GM21515 (cell line): ENCODE results near the gene CFAP410.
"Not testable (repeated sequence)": the region's sequence is repeated elsewhere in the genome, so short reads cannot be mapped to it uniquely, and the experiment has no call there.

Experiments
- ATAC-seq: cut with Tn5 transposase; IDR thresholded peaks from one replicate; pipeline ENCODE4 v1.9.1; 2021; ENCODE audit not compliant: unreplicated experiment

The CFAP410 gene

DNA sequence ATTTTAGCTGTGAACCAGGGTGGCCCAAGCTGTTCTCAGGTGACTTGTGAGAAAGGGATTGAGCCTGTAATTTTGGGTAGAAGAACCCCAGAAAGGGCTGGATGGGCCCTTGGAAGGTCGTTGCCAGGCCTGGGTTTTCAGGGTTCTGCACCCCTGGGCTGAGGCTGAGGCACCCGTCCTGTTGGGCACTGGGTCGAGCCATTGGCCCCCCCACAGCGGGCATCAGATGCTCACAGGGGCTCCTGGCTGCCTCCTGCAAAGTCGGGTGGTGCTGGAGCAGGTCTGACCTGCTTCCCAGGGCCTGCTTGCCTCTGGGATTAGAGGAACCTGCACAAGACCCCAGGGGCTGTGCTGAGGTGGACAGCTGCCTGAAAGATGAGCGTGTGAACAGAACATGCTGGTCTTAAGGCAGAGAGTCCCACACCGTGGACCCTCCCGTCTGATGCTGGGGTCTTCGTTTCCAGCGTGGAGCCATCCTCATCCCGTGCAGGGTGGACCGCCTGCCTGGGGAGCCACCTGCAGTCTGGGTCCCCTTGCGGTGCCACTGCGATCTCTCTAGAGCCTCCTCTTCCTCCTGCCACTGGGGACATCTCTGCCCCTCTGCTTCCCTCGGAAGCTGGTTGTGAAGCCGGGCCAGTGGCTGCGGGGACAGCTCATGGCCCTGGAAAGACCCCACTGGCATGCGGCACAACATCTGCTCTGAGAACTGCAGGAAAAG, 12.5 kb upstream of the CFAP410 start:
- ATAC-seq, result no peak

DNA sequence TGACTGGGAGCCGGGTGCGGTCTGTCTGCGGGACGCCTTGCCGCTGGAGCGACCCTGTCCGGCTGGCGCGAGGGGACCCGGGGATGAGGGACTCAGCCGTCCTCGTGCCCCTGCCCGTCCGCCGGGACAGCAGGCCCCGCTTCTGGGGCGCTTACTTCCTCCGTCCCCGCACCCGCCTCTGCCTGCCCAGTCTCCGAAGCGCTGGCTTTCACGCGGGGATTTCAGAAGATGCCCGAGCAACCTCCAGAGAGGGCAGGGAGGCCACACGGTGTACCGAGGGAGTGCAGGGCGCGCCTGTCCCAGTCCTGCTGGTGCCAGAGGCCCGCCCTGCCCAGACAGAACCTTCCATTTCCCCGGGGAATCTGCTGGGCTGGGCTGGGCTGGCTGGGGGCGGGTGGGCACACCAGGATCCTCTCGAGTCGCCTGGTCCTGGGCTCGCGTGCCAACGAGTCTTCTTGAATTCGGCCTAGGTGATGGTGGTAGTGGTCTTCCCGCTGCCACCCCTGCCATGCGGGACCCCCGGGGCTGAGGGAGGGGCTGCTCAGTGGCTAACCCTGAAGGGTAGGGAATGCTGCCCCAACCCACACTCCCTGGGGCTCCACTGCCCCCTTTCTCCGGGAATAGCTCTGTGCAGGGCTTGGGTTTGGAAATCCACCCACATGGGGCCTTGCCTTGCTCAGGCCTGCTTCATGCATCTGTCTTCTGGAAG, 11.7 kb upstream of the CFAP410 start:
- no peak for ATAC-seq

DNA sequence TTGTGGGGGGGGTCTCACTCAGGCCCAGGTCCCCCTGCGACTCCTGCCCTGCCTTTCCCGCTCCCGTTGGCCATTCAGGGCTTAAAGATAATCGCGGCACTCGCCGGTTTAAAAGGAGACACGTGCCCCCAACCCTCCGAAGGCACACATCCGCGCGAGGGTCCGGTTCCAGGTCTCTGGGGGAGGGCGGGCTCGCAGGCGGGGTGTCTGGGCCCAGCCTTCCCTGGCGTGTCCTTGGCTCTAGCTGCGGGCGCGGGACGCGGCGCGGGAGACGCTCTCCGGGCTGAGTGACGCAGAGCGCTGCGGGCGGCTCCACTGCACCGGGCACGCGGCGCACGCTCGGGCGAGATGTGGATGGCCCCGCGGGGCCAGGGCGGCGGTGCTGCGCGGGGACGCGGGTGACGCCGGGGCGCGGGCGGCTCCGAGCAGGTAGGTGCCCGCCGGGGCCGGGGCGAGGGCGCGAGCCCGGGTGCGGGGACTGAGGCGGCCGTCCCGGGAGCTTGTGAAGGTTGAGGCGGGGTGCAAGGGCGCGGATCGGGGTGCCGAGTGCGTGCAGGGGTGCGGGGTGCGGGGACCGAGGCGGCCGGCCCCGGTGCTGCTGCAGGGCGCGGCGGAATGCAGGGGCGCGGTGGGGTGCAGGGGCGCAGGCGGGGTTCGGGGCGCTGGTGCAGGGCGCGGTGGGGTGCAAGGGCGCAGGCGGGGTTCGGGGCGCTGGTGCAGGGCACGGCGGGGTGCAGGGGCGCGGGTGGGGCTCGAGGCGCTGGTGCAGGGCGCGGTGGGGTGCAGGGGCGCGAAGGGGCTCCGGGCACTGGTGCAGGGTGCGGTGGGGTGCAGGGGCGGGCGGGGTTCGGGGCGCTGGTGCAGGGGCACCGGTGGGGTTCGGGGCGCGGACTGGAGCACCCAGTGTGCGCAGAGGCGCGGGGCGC, 10.9 kb upstream of the CFAP410 start:
- ATAC-seq, result no peak

DNA sequence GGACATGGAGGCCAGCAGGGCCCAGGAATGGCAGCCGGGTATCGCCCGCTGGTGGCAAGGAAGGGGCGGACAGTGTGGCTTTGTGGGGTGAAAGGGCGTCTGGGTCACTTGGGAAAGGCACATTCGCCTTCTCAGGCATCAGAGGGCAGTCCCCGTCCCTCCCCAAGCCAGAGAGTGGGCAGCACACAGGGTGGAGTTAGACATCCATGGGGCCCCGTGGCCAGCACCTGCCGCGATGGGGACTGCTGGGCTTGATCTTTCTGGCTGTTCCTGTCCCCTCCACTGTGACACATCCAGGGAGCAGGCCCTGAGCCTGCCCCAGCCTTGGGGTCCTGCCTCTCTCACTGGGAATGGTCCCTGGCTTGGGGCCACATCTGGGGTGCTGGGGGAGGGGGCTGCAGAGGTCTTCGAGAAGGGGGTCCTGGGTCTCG, 10.2 kb upstream of the CFAP410 start:
- no peak for ATAC-seq

DNA sequence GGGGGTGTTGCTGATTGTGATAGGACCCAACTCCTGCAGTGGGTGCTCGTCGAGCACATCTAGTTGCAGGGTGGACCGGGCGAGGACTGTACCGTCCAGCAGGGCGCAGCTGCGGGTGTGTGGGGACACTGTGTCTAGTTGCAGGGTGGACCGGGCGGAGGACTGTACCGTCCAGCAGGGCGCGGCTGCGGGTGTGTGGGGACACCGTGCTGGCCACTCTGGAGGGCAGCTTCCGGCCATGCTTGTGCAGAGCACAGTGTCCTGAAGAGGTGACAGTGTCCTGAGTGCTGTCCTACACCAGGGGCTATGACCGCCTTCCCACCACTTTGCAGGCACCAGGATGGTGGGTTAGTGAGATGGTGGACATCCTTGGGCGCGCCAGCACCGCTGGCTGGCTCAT, 9.7 kb upstream of the CFAP410 start:
- ATAC-seq, result no peak

DNA sequence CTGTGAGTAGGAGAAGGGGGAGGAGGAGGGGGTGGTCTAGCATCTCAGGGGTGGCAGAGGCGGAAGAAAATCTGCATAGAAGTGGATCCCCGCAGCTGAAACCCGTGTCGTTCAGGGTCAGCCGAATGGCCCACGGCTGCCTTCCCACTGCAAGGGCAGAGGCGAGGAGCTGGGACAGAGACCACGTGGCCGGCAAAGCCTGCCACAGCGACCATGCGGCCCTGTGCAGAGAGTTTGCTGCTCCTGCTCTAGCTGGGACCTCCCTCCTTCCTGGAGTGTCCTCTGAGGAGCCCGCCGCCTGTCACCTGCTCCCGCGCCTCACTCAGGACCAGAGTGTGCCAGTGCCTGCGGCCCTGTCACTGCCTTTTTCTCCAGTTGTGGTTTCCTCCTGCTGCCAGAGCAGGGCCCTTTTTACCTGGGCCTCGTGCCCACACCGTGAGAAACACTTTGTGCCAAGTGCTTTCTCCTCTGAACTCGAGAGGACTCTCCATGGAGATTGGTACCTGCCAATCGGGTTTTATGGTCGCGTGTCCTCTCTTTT, 8.8 kb upstream of the CFAP410 start:
- no peak for ATAC-seq

DNA sequence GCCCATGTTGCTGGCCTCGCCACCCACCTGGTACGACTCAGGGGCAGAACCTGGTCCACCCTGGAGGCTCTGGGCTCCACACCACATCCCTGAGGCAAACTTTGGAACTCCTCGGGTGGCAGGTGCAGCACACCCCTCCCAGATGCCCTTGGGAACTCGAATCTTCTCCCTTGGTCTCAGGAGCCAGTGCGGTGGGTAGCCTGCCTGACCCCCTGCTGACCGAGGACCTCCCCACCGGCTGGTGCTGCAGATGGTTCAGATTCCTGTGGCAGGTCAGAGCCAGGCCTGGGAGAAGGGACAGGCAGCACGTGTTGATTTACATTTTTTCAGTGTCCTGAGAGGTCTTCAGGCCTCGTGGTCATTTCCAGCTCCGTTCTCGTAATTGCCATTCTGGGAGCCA, 6.3 kb upstream of the CFAP410 start:
- ATAC-seq, result no peak

DNA sequence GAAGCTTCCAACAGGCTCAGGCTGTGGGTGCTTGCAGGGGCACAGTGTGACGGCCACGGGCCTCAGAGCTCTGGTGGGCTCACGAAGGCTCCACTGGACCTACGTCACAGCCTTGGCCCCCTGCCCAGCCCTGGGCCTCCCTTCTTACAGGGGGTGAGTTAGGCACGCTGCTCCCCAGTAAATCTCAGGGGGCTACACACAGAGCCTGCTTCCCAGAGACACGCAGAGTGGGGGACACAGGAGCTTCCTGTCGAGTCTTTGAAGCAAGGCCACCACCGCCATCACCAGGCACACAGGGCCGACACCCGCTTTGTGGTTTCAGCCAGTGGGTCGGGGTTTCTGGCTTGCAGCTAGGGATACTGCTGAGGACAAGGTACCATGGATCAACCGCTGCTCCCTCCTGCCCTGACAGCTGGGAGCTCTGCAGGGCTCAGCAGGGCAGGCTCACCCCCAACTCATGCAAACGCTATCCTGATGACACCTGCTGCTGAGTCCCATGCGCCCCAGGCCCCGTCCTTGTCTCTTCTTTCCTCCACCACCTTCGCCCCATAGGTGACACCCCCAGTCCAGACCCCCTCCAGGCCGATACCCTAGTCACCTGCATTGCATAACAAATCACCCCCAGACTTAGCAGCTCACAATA, 5.5 kb upstream of the CFAP410 start:
- no peak for ATAC-seq

DNA sequence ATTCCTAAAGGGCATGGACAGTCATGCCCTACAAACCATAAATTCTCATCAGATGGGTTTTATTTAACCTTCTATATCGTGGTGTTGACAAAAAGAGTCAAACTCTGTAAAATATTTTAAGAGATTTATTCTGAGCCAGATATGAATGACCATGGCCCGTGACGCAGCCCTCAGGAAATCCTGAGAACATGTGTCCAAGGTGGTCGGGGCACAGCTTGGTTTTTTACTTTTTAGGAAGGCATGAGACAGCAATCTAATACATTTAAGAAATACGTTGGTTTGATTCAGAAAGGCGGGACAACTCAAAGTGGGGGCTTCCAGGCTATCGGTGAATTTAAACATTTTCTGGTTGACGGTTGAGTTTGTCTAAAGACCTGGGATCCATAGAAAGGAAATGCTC, 3.8 kb upstream of the CFAP410 start:
- ATAC-seq, result not testable (repeated sequence)

DNA sequence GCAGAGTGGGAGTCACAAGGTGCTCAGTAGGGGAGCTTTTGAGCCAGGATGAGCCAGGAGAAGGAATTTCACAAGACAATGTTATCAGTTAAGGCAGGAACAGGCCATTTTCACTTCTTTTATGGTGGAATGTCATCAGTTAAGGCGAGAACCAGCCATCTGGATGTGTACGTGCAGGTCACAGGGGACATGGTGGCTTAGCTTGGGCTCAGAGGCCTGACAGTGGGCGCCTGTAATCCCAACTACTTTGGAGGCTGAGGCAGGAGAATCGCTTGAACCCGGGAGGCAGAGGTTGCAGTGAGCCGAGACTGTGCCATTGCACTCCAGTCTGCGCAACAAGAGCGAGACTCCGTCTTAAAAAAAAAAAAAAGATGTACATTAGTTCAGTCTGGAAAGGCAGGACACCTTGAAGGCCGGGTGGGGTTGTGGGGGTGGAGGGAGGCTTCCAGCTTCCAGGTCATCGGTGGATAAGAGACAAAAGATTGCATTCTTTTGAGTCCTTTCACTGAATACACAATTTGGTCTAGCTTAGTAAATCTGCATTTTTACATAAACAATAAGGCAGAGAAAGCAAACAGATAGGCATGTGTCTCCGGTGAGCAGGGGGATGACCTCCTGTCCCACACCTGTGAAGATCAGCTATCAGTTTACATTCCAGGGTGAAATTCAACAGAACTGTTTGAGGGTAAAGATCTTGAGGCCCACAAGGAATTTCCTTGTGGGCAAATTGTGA, 2.7 kb upstream of the CFAP410 start:
- ATAC-seq, result not testable (repeated sequence)

DNA sequence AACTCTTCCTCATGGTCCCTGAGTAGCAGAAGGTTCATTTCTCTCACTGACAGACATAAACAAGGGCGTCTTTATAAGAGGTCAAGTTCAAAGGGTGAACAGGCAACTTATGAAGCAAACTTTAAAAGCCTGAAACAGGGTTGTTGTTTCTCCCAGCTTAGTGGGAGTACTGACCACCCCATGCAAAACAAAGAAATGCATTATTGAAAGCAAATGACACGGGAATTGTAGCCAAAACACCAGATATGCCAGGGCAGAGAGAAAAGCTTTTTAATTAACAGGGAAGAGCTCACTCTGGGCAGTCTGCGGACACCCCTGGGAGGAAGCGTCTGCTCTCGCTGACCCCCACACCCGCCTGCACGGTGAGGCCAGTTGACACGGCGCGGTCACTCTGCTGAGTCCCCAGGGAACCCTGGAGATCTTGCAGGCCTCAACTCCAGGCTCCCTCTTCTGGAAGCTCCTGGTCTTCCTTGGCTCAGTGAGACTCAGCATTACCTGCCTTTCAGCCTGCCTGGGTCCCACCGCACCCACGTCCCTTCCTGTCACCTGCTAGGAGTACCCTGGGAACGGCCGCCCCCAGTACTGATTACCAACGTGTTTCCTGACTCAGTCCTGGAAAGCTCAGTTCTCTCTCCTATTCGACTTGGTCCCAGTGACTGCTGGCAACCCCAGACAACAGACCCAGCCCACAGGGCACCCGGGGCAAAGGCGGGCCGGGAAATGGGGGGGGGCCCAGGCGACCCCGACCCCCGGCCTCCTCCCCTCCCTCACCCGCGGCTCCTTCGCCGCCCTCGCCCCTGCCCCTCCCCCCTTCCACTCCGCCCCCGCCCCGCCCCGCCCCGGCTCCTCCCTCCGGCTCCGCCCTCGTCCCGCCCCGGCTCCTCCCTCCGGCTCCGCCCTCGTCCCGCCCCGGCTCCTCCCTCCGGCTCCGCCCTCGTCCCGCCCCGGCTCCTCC, 972 bp downstream of the CFAP410 start:
- no peak for ATAC-seq

DNA sequence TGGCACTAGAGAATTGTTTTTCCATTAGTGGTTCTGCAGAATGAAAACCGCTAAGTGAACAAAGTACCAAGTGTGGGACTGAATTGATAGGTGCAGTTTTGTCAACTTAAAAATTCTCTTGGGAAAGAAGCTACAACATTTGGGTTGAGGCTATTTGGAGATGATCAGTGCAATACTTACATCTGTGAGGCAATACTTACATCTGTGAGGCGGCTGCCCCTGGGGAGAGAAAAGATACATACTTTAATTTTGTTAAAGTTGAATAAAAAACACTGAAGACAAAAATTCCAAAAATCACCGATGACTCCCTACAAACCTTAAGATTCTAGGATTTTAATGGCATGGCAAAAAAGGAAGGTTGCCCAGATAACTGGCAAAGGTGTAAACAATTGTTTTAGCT, 1.7 kb downstream of the CFAP410 start:
- no peak for ATAC-seq

DNA sequence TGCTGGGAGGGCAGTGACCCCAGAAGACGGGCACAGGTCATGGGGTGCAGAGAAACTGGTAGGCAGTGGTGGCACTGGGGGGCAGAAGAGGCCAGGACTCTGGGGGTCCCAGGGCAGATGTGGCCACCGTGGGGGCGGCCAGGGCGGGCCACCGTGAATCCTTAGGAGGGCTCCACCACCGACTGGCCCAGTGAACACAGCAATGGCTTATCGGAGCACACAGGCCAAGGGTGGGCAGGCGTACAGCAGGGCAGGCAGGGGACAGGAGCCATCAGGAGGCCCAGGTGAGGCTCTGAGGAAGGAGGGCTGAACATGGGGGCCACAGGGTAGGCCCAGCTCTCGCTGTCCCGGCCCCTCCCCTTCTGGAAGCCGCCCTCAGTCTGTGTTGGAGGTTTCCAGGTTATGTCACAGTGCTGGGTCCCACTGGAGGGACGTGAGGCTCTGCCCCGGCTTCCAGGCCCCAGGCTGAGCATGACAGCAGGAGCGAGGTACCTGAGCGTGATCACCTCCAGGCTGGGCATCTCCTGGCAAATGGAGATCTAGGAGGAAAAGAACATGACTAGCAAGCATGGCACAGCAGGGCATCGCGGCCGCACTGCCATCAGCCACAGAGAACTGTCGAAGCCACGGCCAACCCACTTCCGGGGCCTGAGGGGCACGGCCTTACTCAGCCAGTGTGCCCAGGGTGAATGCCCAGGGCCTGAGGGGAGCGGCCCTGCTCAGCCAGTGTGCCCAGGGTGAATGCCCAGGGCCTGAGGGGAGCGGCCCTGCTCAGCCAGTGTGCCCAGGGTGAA, 3.7 kb downstream of the CFAP410 start:
- ATAC-seq, result no peak

DNA sequence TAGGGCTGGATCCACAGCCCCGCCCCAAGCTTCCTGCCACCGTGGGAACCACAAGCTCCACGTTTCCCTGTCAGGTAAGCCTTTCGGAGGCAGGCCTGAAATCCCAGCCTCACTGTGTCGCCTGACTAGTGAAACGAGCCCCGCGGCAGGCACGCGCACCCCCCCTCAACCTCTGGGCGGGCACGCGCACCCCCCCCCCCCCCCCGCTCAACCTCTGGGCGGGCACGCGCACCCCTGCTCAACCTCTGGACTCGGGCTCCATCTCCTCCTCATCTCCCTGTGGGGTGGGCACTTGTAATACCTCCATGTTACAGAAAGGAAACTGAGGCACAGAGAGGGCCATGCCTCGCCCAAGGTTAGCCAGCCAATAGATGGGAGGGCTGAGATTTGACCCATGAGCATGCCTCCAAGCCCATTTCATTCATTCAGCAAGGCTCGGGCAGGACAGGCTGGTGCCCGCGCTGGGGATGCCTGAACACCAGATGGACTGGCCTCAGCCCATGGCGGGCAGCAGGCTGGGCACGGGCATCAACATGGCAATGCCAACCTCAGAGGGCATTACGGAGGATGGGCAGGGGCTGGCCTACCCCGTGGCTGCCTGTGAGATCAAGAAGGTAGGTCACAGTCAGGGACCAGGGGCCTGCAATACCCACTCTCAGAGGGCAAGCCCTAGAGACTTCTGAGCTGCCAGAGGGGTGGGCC, 4.7 kb downstream of the CFAP410 start:
- ATAC-seq, result no peak

DNA sequence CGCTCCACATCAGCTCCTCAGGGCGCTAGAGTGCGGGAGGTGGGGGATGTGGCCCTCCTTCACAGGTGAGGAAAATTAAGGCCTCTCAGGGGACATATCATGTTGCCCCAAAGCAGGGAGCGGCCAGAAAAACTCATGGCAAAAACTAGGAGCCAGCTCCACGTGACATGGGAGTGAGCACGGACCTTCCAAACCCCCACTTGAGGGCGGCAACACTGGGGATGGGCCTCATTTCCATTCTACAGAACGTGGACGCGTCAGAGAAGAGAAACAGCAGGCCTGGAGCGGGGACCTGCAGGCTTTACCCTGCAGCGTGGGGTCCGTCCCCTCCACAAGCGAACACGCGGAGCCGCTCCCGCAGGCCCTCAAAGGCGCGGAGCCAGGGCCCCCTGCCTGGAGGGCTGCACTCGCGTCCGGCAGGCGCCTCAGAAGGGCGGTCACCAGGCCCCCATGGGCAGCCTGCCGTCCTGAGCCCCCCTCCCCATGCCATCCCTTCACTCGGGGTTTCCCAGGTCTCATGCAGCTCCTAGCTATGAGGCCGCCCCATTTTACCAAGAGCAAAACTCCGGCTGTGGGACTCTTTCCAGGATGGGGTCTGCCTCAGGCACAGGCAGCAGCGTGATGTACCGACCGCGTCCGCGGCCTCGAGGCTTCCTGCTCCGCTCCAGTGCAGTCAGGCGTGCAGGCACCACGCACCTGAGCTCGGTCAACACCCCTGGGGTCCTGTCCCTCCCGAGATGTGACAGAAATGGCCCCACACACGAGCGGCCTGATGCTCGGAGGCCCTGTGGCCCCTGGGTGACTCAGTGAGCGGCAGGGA, 5.5 kb downstream of the CFAP410 start:
- no peak for ATAC-seq

DNA sequence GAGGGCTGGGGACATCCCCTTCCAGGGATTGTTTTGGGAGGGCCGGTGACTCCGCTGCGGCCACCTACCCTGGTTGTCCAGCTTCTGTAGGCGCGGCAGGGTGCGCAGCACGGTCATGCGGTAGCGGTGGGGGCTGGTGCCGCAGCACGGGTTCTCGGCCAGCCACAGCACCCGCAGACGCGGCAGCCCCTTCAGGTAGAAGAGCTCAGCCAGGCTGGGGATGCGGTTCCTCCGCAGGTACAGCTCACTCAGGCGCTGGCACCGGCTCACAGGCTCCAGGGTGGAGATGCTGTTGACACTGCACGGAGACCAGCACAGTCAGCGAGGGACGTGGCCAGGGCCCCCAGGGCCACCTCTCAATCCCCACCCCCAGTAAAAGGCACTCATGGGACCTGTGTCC, 6.2 kb downstream of the CFAP410 start:
- ATAC-seq, result no peak

DNA sequence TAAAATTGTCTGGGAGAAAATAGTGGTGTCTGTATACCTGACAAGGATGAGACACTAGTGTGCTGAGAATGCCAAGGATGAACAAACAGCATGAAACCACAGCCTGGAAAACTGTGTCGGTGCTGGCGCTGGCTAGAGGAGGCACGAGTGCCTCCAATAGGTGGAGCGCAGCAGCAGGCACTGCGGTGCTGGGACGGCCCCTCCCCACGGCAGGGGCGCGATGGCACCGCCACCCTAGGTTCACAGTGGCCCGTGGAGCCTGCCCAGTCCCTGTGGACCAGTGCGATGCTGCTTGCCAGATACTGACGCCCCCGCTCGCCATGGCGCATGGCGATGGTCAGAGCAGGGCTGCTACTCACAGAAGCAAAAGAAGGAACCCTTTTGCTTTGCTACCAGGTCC, 6.8 kb downstream of the CFAP410 start:
- ATAC-seq, result no peak
